GM13977 (cell line): ENCODE measurements around the gene PPP3CA.

Experiments used
- DNase-seq: peaks from one replicate; pipeline ENCODE4 v3.0.0; 2012; ENCODE audit warnings: low spot score
- CTCF ChIP-seq: IDR thresholded peaks from 2 replicates; pipeline ENCODE4 v1.5.1; 2012; ENCODE audit warnings: mild to moderate bottlenecking, control low read depth; ENCODE audit not compliant: insufficient read depth; ENCODE audit errors: extremely low read depth, missing control alignments
- in situ Hi-C: fragments of 300-500 bp; cut with MboI; formaldehyde crosslinking; loops from one replicate; pipeline ENCODE4 v1.12.0; 2022; ENCODE audit warnings: low sequenced_read_pairs, low pct_unique_long_range_greater_than_20kb, mixed read lengths, inconsistent platforms; ENCODE audit not compliant: unreplicated experiment

PPP3CA gene

GRCh38 chr4:101171747-101172146, 175.6 kb downstream of the PPP3CA start:
- in situ Hi-C loops: loop anchor here (25.0 kb wide), 1 partner anchor 541 kb away; no protein-coding TSS in a partner anchor
- DNase-seq: no peak
- no peak for TF ChIP-seq CTCF

GRCh38 chr4:101169044-101170014, 178.0 kb downstream of the PPP3CA start:
- DNase-seq: peak; percentile 19
- TF ChIP-seq CTCF: peak; percentile 84
- in situ Hi-C loops: loop anchor here (25.0 kb wide), 1 partner anchor 543 kb away; no protein-coding TSS in a partner anchor

- in situ Hi-C loops: loop anchor here (25.0 kb wide), 1 partner anchor 548 kb away; no protein-coding TSS in a partner anchor
- TF ChIP-seq CTCF: no peak
- DNase-seq: no peak
Measured at GRCh38 chr4:101163936-101164335, 183.4 kb downstream of the PPP3CA start.

- DNase-seq: no peak
- TF ChIP-seq CTCF: no peak
- in situ Hi-C loops: loop anchor here (25.0 kb wide), 1 partner anchor 549 kb away; no protein-coding TSS in a partner anchor
Measured at GRCh38 chr4:101162990-101163380, 184.3 kb downstream of the PPP3CA start.

GRCh38 chr4:101160792-101161592, 186.3 kb downstream of the PPP3CA start:
- in situ Hi-C loops: loop anchor here (25.0 kb wide), 1 partner anchor 551 kb away; no protein-coding TSS in a partner anchor
- no peak for DNase-seq
- TF ChIP-seq CTCF: no peak

GRCh38 chr4:101158507-101158906, 188.8 kb downstream of the PPP3CA start:
- no peak for DNase-seq
- in situ Hi-C loops: loop anchor here (25.0 kb wide), 1 partner anchor 554 kb away; no protein-coding TSS in a partner anchor
- no peak for TF ChIP-seq CTCF
